Stimulated activated naive CD4-positive, alpha-beta T cell (primary cell): ENCODE results near the gene UROD.
"Not testable (repeated sequence)": the region's sequence is repeated elsewhere in the genome, so short reads cannot be mapped to it uniquely, and the experiment has no call there.

ENCODE experiments used
- DNase-seq, 6 experiments: peaks; one replicate each; lab custom pipeline; 2025; lab: John Stamatoyannopoulos, UW

Gene UROD

GRCh38 chr1:45038661-45039364 is 26.8 kb downstream of the UROD start:
- no peak for DNase-seq

GRCh38 chr1:45040297-45040696 is 28.2 kb downstream of the UROD start:
- DNase-seq: no peak

GRCh38 chr1:45043094-45043493 is 31.0 kb downstream of the UROD start:
- DNase-seq: no peak

GRCh38 chr1:45044916-45045315 is 32.9 kb downstream of the UROD start:
- DNase-seq: no peak

GRCh38 chr1:45047032-45047431 is 35.0 kb downstream of the UROD start:
- no peak for DNase-seq

GRCh38 chr1:45051005-45051772 is 39.1 kb downstream of the UROD start:
- peak in 3 of 6 experiments; percentile 10 to 50 (median 38) for DNase-seq

GRCh38 chr1:45057542-45057941 is 45.5 kb downstream of the UROD start:
- DNase-seq: no peak

- DNase-seq: no peak
Observed at GRCh38 chr1:45059829-45060228, 47.8 kb downstream of the UROD start.

GRCh38 chr1:45062463-45062862 is 50.4 kb downstream of the UROD start:
- DNase-seq: not testable (repeated sequence)

- no peak for DNase-seq
Observed at GRCh38 chr1:45065083-45065482, 53.0 kb downstream of the UROD start.
